GM18507 (cell line): ENCODE measurements around the gene DUSP23.

Experiments
- DNase-seq: peaks from one replicate; pipeline ENCODE4 v3.0.0; 2011; ENCODE audit warnings: low read depth; ENCODE audit not compliant: insufficient read length; ENCODE audit errors: extremely low spot score
- FAIRE-seq: peaks from 2 replicates; lab custom pipeline; 2011; peaks lifted over from hg19 to GRCh38; lab: Jason Lieb, UNC

Gene DUSP23

DNA sequence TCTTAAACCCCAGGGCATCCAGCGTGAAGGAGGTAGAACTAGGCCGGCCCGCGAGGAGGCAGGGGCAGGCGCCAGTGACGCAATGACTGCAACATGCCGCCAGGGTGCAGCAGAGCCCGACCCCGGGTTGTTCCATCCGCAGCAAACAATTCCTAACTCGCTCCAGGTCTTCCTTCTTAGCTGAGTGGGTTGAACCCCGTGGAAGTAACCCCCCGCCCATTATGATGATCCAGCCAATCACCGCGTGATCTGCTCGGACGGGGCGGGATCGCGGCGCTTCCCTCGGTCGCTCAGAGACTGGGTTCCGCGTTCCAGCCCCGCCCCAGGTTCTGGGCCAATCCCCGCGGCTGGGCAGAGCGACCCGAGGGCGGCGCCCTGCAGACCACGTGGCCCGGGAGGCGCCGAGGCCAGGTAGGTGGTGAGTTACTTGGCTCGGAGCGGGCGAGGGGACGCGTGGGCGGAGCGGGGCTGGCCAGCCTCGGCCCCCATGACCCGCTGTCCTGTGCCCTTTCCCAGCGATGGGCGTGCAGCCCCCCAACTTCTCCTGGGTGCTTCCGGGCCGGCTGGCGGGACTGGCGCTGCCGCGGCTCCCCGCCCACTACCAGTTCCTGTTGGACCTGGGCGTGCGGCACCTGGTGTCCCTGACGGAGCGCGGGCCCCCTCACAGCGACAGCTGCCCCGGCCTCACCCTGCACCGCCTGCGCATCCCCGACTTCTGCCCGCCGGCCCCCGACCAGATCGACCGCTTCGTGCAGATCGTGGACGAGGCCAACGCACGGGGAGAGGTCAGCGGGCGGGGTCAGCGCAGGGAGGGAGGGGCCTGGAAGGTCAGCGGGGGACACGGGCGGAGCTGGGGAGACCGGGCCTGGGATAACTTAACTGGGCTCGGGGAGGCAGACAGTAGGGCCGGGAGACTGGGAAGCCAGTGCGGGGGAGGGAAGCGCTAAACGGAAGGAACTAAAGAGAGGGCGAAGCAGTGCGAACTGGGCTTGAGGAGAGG, at the start of gene DUSP23:
DUSP23 (plus strand) TSS at position 380 of the 1,000 bp plus-strand sequence; CDS start at position 519, 139 bp downstream.
- peak; percentile 99 for FAIRE-seq

DNA sequence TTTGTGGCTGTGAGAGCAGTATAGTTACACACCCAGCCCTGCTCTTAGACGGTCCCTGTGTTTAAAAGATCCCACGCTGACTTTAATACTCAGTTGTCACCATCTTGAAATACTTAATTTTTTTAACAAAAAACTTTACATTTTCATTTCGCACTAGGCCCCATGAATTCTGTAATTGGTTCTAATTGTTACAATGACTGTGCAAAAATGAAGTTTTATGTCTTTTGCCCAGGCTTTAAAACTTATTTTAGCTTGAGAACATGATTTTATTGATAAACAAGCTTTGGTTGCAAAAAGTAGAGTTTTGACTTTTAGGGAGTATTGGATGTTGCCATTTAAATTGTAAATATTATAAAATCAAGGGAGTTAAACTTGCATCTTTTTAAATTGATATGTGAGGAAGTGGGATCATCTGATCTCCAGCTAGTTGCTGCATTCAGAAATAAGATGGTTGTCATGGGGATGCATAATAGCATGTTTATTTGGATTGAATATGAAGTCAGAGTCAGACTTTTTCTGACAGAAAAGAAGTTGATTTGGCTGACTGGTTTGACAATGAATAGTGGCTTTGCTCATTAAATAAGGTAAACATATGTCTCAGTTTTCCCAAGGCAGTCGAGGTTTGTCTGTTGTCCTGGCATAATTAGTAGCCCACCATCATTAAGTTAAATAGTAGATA, 43.4 kb upstream of the DUSP23 start:
- no peak for DNase-seq
- FAIRE-seq = no peak

More for the DNA sequence above, at the start of gene DUSP23:
- DNase-seq = peak; percentile 95

DNA sequence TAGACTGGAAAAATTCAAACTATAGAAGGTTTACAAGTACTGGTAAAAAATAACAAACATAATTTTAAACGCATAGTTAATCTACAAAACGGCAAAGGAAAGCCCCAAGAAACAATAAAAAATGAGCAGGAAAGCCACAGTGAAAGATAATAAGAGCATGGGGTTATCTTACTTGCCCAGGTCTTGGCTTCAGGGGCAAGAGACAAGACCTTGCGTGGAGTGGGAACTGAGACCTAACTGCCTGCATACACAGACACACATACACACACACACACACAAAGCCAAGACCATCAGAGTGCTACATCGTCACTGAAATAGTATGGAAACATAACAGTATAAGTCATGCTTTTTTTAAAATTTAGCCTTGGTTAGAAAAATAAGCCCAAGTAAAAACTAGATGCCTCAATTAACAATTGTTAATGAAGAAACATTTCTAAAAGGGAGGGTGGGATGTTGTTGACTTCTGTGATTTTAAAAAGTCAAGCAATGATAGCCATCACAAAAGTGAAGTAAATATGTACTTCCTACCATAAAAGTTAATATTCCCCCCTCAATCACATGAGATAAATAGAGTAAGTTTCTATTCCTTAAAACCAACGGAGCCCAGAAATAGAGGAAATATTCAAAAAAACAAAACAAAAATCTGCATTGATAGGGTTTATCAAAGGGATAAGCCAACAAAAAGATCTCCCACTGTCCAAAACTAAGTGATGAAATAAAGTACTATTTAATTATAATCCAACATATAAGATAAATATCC, 36.9 kb upstream of the DUSP23 start:
- DNase-seq (no peak), FAIRE-seq (no peak)

DNA sequence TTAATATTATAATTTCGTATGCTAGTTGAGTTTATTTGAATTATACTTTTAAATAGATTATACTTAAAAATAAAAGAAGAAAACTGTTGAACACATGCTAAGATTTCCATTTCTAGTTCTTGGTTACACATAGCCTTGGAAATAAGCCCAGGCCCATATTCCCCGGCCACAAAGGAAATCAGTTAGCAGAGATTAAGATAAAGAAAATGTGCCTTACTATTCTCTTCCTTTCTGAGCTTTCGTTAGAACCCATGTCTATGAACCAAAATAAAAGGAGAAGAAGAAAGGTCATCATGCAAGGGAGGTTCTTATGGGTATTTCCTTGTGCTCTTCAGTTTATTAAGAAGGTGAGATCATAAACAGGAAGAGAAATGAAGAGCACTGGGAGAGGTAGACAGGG, 34.1 kb upstream of the DUSP23 start:
- no peak for DNase-seq
- no peak for FAIRE-seq

DNA sequence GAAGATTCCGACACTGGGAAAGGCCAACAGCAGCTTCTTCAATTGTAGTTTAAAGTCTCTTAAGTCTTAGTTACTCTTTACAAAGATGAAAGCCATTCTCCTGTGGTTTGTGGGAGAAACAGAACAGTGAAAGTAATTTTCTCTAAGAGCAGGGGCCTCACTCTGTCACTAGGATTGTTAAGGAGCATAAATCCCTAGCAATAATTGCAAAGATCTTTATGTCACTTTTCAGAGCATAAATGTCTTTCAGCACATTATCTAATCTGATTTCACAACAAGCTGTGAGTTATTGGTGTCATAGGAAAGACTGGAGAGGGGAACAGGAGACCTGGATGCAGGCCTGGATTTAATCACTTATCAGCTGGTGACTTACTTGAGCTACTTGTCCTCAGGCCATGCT, 32.4 kb upstream of the DUSP23 start:
- DNase-seq = no peak
- FAIRE-seq = no peak

DNA sequence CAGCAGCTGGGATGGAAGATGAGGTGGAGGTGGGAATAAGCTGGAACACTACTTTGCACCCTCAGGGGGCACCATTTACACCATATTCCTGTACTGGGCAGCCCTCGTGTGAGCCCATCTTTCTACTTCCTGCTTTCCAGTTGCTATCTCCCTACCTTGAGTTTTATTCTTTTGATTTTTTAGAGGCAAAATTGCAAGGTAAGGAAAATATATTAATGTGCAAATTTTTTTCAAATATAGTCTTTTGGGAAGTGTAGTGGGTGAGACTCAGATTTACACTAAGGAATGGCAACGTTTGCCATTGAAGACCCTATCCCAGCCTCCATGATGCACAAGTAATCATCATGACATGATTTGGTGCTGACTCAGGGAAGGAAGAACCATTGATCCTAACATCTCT, 31.1 kb upstream of the DUSP23 start:
- FAIRE-seq (no peak), DNase-seq (no peak)

DNA sequence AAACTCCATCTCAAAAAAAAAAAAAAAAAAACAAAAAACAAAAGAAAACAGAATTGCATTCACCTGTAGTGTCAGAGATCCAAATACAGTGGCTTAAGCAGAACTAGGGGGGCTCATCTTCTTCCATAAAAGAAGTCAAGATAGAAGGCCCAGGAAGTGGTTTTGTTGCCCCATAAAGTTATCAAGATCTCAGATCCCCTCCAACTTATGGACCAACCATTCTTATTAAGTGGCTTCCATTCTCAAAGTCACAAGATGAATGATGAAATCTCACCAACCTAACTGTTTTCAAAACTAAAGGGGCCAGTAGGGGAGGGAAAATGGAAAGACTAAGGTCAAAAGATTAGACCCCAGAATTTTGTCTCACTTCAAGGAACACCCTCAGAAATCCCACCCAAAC, 30.1 kb upstream of the DUSP23 start:
- DNase-seq = no peak
- FAIRE-seq = no peak

DNA sequence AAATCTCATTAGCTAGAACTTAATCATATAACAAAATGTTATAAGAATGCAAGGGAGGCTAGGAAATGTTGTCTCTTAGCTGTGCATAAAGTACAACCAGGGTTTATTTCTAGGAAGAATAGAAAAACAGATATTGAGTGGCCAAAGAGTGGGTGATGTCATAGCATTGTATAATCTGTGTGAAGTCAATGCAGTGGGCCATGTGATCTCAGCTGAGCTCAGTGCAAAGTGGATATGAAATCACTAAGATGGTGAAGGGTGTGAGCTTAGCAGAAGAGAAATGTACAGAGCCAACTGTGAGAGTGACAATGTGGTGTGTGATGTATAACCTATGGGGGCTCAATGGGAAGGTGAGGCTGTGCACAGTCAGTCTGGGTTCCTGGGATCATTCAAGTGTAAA, 29.7 kb upstream of the DUSP23 start:
- FAIRE-seq (no peak), DNase-seq (no peak)

DNA sequence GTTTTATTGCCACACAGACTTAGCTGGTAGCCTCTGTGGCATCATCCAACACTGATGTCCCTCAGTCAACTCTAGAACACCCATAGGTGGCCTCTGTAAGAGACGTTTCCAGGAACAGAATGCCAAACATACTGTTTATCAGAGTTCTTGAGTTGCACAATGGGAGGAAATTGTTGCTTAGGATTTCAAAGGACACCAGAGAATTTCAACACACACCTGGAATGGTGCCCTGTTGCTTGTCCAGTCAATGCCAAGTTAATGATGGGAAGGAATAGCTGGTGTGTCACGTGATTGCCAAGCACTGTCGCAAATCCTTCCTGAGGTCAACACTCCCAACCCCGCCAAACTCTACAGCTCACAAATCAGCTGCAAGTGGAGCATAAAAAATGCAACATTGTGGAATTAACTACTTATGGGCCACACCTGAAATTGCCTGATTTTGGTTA, 28.6 kb upstream of the DUSP23 start:
- FAIRE-seq (no peak), DNase-seq (no peak)

DNA sequence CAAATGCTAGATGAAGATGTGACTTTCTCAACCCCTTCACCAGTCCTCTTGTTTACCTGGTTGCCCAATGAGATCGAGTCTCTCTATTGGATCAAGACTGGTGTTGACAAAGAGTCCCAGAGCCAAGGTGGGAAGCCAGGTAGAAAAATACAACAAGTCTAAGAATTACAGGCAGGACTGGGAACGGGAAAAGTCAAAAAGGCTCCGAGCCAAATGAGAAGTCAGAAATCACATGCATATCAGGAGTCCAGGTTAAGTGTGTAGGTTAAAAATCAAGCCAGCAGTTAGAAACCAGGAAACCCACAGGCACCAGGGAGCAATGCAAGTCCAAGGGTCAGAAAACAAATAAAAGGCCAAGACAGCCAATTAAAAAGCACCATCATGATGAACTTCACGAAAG, 27.4 kb upstream of the DUSP23 start:
- FAIRE-seq (no peak), DNase-seq (no peak)

DNA sequence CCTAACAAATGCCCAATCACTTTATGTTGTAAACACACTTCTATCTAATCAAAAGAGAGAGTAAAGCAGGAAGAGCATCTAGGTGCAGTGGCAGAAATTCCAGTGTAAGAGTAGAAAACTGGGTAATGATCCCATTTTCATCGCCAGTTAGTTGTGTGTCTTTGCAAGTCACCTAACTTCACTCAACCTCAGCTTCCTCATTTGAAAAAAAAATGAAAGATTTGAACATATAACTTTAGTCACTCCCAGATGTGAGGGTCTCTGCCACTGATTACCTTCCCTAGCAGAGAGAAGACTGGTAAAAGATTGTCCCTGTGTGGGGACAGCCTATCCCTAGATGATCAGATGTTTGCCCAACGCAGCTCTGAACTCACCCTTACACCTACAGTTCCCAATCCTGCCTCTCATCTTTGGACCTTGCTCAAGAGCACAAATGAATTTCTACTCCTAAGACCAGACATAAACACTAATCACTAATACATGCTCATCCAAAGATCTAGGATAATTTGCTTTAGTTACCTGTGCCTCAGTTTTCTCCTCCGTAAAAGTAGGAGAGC, 25.2 kb upstream of the DUSP23 start:
- FAIRE-seq = no peak

DNA sequence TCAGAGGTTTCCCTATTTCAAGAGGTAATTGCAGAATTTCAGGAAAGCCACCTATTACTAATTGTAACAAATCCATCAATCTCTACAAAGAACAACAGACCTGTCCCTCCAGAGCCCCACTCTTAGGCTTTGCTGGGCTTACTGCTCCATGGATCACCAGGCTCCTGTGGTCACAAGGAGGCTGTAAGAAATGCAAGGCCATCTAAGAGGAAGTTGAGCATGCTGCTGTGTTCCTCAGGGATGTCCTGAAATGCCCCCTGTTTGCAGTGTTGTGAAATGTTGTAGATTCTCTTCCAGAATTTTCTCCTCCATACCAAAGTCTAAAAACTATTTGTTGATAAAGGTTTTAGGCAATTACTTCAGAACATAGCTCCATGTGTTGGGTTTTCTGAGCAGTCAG, 24.4 kb upstream of the DUSP23 start:
- FAIRE-seq (no peak), DNase-seq (no peak)

More for the DNA sequence above, 25.2 kb upstream of the DUSP23 start:
- no peak for DNase-seq

DNA sequence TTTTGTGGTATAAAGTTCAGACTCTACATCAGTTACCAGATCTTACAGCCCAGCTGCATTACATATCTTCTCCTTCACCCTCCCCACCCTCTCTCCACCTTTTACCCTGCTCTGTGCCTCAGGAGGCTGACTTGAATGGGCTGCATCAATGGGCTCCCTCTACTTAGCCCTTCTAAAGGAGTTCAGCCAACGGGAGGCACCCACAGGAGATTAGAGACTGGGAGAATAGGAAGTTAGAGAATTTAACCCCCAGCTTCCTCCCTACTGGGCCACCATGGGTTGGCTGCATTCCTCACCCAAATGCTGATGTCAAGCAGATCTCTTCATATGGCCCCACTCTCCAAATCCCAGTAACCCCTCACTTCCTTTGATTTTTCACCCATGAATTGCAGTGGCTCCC, 17.1 kb upstream of the DUSP23 start:
- no peak for DNase-seq
- FAIRE-seq = no peak

DNA sequence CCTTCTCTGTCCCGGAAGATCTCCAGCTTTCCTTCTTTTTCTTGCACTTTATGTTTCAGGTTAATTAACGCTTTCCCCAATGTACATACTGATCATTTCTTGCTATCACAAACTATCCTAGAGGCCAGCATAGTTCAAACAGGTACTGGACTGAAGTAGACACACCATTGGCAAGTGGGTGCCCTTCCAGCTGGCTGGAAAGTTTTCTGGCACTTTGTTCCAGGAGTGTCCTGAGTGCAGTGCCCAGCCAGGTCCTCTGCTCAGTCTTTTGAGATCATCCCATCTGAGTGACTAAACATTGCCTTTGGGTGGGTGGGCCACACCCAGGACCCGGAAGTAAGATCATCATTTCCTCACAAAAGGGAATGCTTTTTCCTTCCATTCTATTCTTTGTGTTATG, 15.0 kb upstream of the DUSP23 start:
- DNase-seq = no peak
- no peak for FAIRE-seq

DNA sequence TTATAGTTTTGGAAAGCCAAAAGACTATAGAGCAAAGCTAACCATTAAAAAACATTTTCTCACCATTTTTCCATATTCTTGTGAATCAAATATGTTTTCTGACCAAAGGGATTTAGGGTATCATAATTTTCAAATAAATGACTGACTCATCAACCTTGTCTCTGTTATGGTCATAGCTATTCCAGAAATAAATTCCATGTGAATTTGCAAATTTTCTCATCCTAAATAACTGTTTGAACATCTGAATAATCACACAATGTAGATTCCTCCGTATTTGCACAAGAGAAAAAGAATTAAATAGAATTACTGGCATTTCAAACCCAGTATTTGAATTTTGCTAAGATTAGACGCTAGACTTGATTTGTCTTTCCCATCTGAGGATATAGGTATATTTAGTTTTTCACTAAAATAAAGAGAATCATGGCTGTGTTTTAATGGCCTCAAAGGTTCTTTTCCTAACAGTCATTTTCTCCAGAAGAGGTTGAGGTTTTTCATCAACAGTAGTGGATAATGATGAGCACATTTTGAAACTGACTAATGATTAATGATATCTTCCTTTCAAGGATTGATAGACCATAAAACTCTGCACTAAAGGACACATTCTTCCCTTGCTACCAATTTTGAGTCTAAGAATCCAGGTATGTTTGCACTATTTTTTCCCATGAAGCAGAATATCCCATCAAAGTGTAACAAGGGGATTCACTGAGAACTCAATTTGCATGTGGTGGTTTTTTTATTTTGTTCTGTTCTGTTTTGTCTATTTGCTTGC, 9.5 kb upstream of the DUSP23 start:
- DNase-seq (no peak), FAIRE-seq (no peak)

DNA sequence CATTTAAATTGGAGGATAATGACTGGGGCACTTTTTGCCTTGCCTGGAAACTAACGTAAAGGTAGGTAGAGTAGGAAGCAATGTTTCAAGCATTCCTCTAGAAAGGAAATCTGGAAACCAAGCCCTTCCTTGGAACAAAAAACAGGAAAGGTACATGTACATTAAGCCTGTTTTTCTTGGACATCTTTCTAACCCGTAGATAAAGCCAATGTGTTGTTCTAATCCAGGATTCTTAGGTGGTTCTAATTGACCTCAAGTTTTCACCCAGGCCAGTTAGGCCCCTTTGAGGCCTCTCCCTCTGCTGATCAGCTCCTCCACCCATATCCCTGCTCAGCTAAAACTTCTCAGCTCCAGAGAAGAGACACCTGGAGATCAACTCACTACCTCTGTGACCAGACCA, 6.3 kb upstream of the DUSP23 start:
- FAIRE-seq (no peak), DNase-seq (no peak)

DNA sequence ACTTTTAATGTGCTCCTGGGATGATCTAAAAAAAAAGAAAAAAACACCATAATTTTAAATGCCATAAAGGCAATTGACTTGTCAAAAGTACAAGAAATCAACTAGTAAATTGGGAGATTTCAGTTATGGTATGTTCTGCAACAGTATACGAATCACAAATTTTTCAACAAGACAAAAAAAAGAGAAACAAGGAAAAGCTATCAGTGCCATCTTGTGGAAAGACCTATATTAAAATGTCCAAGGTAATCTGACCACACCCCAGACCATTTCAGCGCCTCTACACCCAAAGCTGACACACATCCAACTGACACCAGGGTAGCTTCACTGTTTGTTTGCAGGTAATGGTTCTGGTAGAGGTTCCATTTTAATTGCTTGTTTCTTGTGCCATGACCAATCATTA, 5.0 kb upstream of the DUSP23 start:
- no peak for DNase-seq
- FAIRE-seq = no peak

DNA sequence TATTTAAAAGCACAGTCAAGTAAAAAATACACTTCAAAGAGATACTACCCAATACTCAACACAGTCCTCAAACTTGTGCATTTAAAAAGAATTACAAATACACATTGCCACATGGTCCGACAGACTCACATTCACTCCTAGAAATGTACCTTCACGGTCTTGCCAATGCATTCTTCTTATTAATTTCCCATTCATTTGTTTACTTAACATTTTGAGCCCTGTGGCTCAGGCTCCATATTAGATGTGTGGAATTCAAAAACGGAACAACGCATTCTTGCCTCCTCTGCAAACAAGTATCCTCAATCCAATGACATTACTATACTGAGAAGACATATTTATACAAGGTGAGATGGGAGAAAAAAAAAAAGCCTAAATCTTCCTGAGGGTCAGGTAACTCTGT, 2.5 kb upstream of the DUSP23 start:
- DNase-seq (no peak), FAIRE-seq (no peak)

DNA sequence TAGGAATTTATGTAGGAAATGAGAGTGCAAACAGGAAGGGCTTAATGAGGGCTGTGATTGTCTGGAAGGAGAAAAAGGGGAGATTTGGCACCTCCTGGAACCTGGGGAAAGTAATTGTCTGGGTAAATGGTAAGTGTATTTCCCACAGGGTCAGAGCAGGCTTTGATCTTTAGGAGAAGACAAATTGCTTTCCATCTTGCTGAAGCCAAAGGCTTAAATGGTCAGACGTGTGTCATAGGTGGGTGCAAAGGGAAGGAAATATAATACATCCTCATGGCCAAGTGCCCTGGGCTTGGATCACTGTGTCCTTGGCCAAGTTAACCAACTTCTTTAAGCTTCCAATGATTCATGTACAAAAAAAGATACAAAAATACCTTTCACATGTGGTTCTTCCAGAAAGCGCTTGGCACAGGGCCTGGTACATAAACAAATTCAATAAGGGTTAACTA, 1.3 kb upstream of the DUSP23 start:
- DNase-seq = no peak
- FAIRE-seq = no peak
